ENCODE measurements around the gene TRIM29.

GRCh38 chr11:120098503-120099020 lies 39.4 kb downstream of the TRIM29 start:
- TF ChIP-seq CTCF (IDR thresholded peaks at IDR 0.05) (no peak), POLR2AphosphoS5 (IDR thresholded peaks at IDR 0.05) (no peak)
